Amniotic stem cell (primary cell): ENCODE data around the gene TBC1D23.
"Not testable (repeated sequence)": the region's sequence is repeated elsewhere in the genome, so short reads cannot be mapped to it uniquely, and the experiment has no call there.

Source experiments
- DNase-seq: peaks from one replicate; lab custom pipeline; 2025; lab: John Stamatoyannopoulos, UW

Gene TBC1D23

DNA sequence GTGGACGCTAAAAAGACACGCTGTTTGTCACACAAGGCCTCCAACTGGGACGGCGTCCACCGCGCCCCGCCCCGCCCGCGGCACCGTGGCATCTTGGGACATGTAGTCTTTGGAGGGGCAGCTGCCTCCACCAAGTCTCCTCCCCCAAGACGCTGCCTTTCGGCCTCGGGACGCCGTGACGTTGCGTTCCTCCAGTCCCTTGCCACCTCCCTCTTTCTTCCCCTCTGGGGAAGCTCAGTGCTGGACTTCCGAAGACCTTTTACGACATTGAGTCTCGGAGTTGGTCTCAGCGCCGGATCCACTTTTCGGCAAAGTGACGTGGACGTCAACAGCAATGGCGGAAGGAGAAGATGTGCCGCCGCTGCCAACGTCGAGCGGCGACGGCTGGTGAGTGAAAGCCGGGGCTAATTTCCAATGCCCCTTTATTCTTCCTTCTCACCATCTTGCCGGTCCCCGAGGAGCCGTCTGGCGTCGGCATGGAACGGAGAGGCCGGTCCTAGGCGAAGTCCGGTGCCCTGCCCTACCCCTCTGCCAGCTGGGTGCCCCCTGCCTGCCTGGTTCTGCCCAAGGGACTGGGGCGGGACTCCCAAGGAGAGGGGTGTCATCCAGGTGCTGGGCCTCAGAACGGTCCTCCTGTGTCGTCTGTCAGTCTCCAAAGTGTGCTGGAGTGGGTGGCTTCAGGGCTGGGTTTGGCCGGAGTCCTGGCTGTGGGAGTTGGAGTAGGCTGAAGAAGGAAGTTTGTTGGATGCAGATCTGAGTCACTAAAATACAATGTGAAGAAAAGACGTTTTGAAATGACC is at the start of gene TBC1D23:
TSS of gene TBC1D23 (plus strand) at position 308 of the 800 bp plus-strand sequence. CDS start at position 335, 27 bp downstream.
- peak; percentile 99 for DNase-seq

DNA sequence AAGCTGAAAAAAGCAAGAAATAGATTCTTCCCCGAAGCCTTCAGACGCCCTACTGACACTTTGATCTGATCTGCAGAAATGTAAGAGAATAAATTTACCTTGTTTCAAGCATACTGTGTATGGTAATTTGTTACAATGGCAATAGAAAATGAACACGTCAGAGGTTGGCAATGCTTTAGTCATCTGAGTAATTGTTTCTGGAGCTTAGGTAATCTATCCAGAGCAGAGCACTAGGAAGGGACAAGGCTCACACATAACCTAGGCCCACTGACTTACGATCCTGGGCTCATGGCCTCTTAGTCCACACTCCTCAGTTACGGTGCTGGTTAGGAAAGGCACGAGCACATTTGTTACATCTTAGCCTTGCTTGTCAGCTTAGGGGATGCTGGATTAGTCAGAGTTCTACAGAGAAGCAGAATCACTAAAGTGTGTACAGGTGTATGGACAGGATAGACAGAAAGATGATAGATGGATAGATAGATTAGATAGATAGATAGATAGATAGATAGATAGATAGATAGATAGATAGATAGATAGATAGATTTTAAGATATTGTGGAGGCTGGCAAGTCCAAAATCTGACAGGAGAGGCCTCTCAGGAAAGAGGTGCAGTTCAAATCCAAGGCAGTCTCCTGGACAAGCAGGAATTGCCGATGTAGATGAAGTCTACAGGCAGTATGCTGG is 46.8 kb upstream of the TBC1D23 start:
- DNase-seq = no peak

DNA sequence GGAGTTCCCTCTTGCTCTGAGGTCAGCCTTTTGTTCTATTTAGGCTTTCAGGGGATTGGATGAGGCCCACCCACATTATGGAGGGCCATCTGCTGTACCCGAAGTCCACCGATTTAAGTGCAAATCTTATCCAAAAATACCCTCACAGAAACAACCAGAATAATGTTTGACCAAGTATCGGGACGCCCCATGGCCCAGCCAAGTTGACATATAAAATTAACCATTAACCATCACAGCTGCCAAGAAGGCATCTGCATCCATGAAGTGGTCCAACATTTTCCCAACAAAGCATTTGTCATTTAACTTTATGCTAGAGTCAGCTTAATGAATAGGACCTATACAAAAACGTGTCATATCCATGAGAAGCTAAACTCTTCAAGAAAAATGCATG is 46.2 kb upstream of the TBC1D23 start:
- no peak for DNase-seq

DNA sequence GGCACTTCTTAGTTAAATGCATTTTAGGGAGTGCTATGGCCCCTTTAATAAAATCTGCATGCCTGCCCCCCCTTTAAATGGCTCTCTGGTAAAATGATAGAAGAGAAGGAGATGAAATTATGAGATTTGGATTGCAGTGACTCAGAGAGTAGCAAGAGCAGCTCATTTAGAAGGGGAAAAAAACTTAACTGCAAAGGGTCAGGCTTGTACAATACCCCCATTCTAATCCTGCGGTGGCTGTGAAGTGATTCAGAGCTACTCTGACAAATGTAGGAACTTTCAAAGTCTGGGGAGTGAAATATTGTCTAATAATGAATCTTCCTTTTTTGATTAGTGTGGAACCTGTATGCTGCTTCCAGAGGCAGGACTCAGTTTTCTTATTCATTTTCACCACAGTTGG is 44.1 kb upstream of the TBC1D23 start:
- no peak for DNase-seq

- no peak for DNase-seq
Measured at GRCh38 chr3:100221159-100221558, 39.6 kb upstream of the TBC1D23 start.

- DNase-seq = no peak
Measured at GRCh38 chr3:100225193-100225592, 35.6 kb upstream of the TBC1D23 start.

DNA sequence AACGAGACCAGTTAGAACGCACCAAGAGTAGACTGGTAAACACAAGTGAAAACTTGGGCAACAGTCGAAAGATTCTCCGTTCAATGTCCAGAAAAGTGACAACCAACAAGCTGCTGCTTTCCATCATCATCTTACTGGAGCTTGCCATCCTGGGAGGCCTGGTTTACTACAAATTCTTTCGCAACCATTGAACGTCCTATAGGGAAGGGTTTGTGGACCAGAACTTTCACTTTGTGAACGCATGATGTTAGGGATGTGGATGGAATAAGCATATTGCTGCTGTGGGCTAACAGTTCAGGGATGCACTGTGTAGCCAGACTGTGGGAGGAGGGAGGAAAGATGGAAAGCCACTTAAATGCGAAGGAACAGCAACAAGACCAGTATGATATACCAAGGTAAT is 34.9 kb upstream of the TBC1D23 start:
- DNase-seq = no peak

DNA sequence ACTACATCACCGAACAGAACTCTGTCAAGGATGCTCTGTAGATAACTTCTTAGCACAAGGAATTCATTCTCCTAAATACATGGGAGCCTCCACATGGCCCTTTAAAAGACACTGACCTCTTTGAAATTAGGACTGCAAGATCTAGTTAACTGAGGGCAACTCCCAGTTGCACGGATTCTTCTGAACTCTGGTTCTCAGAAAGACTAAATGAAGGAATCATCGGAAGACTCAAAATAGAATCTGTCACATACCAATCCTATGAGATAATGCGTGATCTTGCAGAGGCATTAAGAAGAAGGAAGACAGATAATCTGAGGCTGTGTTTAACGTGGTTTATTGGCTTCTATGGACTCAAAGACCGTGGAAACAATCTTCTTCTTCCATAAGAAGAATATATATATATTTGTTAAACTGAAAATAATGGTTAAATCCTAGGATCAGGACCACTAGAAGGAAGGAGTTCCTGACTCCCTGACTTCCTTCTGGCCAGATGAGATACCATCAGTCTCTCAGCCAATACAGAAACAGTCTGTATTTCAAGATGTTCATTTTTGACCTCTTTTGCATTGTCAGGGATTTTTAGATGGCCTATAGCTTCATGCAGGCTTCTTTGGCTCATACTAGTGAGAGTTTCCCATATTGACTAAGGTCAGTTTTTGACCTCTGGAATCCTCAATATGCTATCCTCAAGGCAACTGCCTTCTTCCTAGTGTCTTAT is 33.9 kb upstream of the TBC1D23 start:
- DNase-seq = no peak

GRCh38 chr3:100227511-100227921 is 33.3 kb upstream of the TBC1D23 start:
- DNase-seq = no peak

DNA sequence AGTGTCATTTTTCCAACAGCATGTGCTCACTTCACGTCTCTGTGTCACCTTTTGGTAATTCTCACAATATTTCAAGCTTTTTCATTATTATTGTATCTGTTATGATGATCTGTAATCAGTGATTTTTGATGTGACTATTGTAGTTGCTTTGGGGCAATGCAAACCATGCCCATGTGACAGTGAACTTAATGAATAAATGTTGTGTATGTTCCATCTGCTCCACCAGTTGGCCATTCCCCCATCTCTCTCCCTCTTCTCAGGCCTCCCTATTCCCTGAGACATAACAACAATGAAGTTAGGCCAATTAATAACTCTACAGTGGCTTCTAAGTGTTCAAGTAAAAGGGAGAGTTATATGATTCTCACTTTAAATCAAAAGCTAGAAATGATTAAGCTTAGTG is 32.5 kb upstream of the TBC1D23 start:
- no peak for DNase-seq

- DNase-seq = not testable (repeated sequence)
Measured at GRCh38 chr3:100229188-100229587, 31.6 kb upstream of the TBC1D23 start.

DNA sequence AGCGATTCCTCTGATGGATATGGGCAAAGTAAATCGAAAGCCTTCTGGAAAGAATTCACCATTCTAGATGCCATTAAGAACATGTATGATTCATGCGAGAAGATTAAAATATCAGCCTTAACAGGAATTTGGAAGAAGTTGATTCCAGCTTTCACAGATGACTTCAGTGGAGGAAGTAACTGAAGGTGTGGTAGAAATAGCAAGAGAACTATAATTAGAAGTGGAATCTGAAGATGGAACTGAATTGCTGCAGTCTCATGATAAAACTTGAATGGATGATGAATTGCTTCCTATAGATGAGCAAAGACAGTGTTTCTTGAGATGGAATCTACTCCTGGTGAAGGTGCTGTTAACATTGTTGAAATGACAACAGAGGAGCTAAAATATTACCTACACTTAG is 30.1 kb upstream of the TBC1D23 start:
- DNase-seq = no peak

DNA sequence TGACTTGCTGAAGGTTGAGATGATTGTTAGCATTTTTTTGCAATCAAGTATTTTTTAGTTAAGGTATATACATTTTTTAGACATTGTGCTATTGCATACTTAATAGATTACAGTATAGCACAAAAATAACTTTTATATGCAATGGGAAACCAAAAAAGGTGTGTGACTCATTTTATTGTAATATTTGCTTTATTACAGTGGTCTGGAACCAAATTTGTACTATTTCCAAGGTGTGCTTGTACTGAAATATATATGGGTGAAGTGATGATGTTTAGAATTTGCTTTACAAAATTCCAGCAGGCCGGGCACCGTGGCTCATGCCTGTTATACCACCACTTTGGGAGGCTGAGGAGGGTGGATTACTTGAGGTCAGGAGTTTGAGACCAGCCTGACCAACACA is 29.1 kb upstream of the TBC1D23 start:
- DNase-seq = no peak

DNA sequence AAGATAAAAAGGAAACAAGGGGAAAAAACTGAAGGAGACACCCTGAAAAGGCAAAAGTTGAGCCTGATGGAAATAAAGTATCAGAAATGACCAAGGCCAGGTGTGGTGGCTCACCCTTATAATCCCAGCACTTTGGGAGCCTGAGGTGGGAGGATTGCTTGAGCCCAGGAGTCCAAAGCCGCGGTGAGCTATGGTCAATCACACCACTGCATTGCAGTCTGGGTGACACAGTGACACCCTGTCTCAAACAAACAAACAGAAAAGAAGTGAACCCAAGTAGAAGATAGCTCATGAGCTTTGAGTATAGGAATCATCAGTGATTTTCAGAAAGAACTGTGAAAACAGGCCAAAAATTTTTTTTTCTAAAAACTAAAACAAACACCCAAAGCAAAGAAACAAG is 26.4 kb upstream of the TBC1D23 start:
- no peak for DNase-seq

- no peak for DNase-seq
Measured at GRCh38 chr3:100238599-100238998, 22.2 kb upstream of the TBC1D23 start.

GRCh38 chr3:100242471-100242870 is 18.3 kb upstream of the TBC1D23 start:
- not testable (repeated sequence) for DNase-seq

- DNase-seq = no peak
Measured at GRCh38 chr3:100244264-100244663, 16.5 kb upstream of the TBC1D23 start.

- no peak for DNase-seq
Measured at GRCh38 chr3:100245136-100245535, 15.7 kb upstream of the TBC1D23 start.

- DNase-seq = peak; percentile 21
Measured at GRCh38 chr3:100245927-100246326, 14.9 kb upstream of the TBC1D23 start.

DNA sequence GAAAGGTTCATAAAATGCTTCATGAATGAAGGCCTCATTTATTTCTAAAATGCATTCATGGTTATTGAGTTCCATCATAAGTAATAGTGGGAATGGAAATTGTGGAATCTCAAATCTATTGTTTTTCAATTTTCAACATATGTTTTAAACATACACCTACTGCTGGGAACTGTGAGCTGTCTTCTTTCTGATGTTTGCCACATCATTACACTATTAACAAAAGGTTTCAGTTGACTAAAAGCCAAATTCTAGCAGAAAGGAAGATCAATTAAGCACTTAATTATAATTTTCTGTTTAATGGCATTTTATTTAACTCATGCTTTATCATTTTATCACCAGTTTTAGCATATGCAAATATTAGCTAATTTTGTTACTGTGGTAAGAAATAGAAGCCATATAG is 13.8 kb upstream of the TBC1D23 start:
- no peak for DNase-seq

DNA sequence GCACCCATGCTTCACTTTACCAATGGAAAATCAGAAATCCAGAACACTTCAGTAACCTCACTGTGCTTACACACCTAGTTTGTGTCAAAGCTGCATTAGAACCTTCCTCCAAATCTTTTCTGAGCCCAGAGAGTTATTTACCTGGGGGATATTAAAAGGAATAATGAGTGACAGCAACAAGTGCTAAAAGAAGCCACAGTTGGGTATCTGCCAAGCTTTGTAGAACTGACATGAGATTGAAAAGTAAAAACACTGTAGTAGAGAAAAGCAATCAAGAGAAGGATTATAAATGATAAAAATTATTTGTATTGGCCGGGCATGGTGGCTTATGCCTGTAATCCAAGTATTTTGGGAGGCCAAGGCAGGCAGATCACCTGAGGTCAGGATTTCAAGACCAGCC is 8.8 kb upstream of the TBC1D23 start:
- no peak for DNase-seq

- DNase-seq = peak; percentile 68
Measured at GRCh38 chr3:100254168-100254777, 6.5 kb upstream of the TBC1D23 start.
